Thyroid gland (tissue), 4 donors: ENCODE results near the gene DNAJB9. TPM values are rescaled to one million over a fixed set of nuclear protein-coding genes. Genes with fewer than 3 reads are reported as not detected.

Experiments
- DNase-seq, 2 donors: peaks; one replicate each; pipeline ENCODE4 v3.0.0-alpha.2; 2019
- H3K27ac ChIP-seq, 3 donors: fragments of 200-600 bp; sonication (generic); 1 replicate in 2 of 3; 2 replicates in 1 of 3; pipeline ENCODE4 v1.5.1; 2016 to 2019; ENCODE audit warnings: mild to moderate bottlenecking in 1 of 3, moderate library complexity in 1 of 3
- H3K27me3 ChIP-seq: fragments of 200-600 bp; sonication (generic); one replicate; pipeline ENCODE4 v1.5.1; 2019
- H3K36me3 ChIP-seq, 2 donors: fragments of 200-600 bp; sonication (generic); one replicate each; pipeline ENCODE4 v1.5.1; 2016 to 2019
- H3K4me1 ChIP-seq, 2 donors: fragments of 200-600 bp; sonication (generic); one replicate each; pipeline ENCODE4 v1.5.1; 2017 to 2019
- H3K4me3 ChIP-seq, 3 donors: fragments of 200-600 bp; sonication (generic); replicated peaks in 1 of 3; 1 replicate in 2 of 3; 2 replicates in 1 of 3; pipeline ENCODE4 v1.5.1; 2016; ENCODE audit warnings: mild to moderate bottlenecking in 1 of 3
- H3K9me3 ChIP-seq: fragments of 200-600 bp; sonication (generic); one replicate; pipeline ENCODE4 v1.5.1; 2017
- POLR2A ChIP-seq, 2 donors: fragments of 450-650 bp; IDR thresholded peaks; one replicate each; pipeline ENCODE4 v1.6.1; 2017; ENCODE audit warnings: antibody characterized with exemption in 2 of 2, mild to moderate bottlenecking in 2 of 2, moderate library complexity in 1 of 2
- WGBS, 2 donors: methylation state at CpG; one replicate each; pipeline ENCODE4 v1.1.5; 2017; 5-methylcytosine and 5-hydroxymethylcytosine counted together
- intact Hi-C: fragments of 100-400 bp; cut with DNase I; formaldehyde crosslinking; loops from one replicate; pipeline ENCODE4 v1.15.1; 2023
- total RNA-seq, 4 donors: library from RNA; depleted of rRNA; stranded (reverse); fragments of >200 nt; gene quantifications; one replicate each; pipeline ENCODE4 v1.2.3, GENCODE V29; 2016
- TF ChIP-seq, protein P1 (sequence below), 6 experiments: fragments of 200-600 bp in 3 of 6; fragments of 450-650 bp in 3 of 6; sonication (generic) in 3 of 6; IDR thresholded peaks; one replicate each; pipeline ENCODE4 v1.5.1; 2016 to 2019; ENCODE audit warnings: antibody characterized with exemption in 6 of 6, mild to moderate bottlenecking in 2 of 6, inconsistent platforms in 1 of 6, moderate library complexity in 1 of 6

Gene DNAJB9
- total RNA-seq, 4 donors from 2014 or later = 68.4 to 105 (median 92.0) TPM

DNA sequence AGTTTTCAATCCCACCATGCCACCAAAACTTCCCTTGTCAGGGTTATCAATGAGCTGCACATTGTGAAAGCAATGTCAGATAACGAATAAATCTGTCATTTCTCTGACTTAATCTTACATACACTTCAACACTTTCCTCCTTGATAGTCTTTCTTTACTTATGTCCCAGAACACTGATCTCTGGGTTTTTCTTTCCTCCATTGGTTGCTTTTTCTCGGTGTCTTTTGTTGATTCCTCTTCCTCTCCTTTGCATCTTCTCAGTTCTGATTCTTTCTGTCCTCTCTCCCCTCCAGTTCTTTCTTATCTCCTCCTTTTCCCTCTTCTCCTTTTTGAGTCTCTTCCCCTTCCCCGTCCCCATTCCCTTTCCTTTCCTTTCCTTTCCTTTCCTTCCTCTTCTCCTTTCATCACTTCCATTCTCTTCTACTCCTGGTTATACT, 16.6 kb downstream of the DNAJB9 start:
- H3K4me1 ChIP-seq = no peaks in the 10 kb centered on the region
- H3K27ac ChIP-seq = no peak overlapping the region
- no peak overlapping the region for H3K4me3 ChIP-seq
- H3K9me3 ChIP-seq = no peaks in the 10 kb centered on the region
- DNase-seq = no peak
- no peaks in the 10 kb centered on the region for H3K27me3 ChIP-seq
- TF ChIP-seq POLR2A (IDR thresholded peaks at IDR 0.05) = no peak
- TF ChIP-seq, protein P1, sequence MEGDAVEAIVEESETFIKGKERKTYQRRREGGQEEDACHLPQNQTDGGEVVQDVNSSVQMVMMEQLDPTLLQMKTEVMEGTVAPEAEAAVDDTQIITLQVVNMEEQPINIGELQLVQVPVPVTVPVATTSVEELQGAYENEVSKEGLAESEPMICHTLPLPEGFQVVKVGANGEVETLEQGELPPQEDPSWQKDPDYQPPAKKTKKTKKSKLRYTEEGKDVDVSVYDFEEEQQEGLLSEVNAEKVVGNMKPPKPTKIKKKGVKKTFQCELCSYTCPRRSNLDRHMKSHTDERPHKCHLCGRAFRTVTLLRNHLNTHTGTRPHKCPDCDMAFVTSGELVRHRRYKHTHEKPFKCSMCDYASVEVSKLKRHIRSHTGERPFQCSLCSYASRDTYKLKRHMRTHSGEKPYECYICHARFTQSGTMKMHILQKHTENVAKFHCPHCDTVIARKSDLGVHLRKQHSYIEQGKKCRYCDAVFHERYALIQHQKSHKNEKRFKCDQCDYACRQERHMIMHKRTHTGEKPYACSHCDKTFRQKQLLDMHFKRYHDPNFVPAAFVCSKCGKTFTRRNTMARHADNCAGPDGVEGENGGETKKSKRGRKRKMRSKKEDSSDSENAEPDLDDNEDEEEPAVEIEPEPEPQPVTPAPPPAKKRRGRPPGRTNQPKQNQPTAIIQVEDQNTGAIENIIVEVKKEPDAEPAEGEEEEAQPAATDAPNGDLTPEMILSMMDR (IDR thresholded peaks at IDR 0.05) = no peak
- intact Hi-C loops = no loop called here
- no peaks in the 10 kb centered on the region for H3K36me3 ChIP-seq
- WGBS, 2 donors = 60 to 74% methylated on average over 2 to 3 of the region's 3 CpGs

DNA sequence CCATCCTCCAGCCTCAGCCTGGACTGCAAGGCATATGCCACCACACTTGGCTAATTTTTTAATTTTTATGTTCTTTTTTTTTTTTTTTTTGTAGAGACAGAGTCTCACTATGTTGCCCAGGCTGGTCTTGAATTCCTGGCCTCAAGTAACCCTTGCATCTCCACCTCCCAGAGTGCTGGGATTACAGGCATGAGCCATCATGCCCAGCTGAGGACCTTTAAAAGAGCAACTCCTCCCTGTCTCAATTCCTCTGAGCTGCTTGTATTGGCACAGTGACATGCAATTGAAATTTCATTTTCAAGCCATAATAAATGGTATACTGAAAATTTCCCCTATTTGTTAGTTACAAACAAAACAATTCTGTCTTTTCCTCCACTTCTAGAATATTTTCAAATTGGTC, 19.5 kb downstream of the DNAJB9 start:
- intact Hi-C loops = no loop called here
- no peak for TF ChIP-seq POLR2A (IDR thresholded peaks at IDR 0.05)
- TF ChIP-seq, protein P1 (IDR thresholded peaks at IDR 0.05) = no peak

DNA sequence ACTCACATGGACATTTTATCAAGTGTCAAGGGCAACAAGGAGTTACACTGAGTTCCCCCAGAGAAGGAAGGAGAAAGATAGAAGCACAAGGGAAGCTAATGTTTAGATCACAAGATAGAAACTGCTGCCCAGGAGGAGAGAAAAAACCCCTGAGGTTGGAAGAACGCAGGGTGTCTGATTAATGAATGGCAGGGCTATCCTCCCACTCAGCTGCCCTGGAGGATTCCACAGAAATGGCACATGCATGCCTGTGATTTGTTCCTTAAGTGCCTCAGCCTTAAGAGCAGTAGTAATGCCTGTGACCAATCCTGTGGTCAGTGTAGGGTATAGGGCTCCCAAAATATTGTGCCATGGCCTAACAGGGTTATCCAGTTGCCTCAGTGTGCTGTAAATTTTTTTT, 20.2 kb downstream of the DNAJB9 start:
- DNase-seq = no peak
- TF ChIP-seq, protein P1 (IDR thresholded peaks at IDR 0.05) = no peak
- TF ChIP-seq POLR2A (IDR thresholded peaks at IDR 0.05) = no peak
- intact Hi-C loops = no loop called here
- Histone ChIP-seq H3K4me3 (no peak overlapping the region), H3K9me3 (no peaks in the 10 kb centered on the region), H3K4me1 (no peaks in the 10 kb centered on the region), H3K27me3 (no peaks in the 10 kb centered on the region), H3K36me3 (no peaks in the 10 kb centered on the region), H3K27ac (no peak overlapping the region)
- WGBS, 2 donors = 50 to 78% methylated on average over 1 of the region's 1 CpG

More for the DNA sequence above, 19.5 kb downstream of the DNAJB9 start:
- Histone ChIP-seq H3K36me3 (no peaks in the 10 kb centered on the region), H3K4me1 (no peaks in the 10 kb centered on the region), H3K4me3 (no peak overlapping the region), H3K27me3 (no peaks in the 10 kb centered on the region), H3K27ac (no peak overlapping the region), H3K9me3 (no peaks in the 10 kb centered on the region)
- DNase-seq = no peak

DNA sequence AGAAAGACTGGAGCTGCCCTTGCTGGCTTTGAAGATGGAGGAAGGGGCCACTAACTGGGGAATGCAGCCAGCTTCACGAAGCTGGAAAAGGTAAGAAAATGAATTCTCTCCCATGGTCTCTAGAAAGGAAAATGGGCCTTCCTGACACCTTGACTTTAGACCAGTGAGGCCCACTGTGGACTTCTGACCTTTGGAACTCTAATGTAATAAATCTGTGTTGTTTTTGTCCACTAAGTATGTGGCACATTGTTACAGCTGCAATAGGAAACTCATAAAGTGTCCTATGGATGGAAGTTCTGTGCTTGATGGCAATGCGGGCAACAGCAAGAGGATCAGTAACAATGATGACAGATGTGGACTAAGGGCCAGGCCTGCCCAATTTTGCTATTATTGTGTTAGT, 20.9 kb downstream of the DNAJB9 start:
- no peak for DNase-seq
- Histone ChIP-seq H3K9me3 (no peaks in the 10 kb centered on the region), H3K4me1 (no peaks in the 10 kb centered on the region), H3K27ac (no peak overlapping the region), H3K27me3 (no peaks in the 10 kb centered on the region), H3K4me3 (no peak overlapping the region), H3K36me3 (no peaks in the 10 kb centered on the region)
- TF ChIP-seq POLR2A (IDR thresholded peaks at IDR 0.05) = no peak
- TF ChIP-seq, protein P1 (IDR thresholded peaks at IDR 0.05) = no peak
- 84 to 88% methylated on average over 2 of the region's 2 CpGs for WGBS, 2 donors
- intact Hi-C loops = no loop called here

DNA sequence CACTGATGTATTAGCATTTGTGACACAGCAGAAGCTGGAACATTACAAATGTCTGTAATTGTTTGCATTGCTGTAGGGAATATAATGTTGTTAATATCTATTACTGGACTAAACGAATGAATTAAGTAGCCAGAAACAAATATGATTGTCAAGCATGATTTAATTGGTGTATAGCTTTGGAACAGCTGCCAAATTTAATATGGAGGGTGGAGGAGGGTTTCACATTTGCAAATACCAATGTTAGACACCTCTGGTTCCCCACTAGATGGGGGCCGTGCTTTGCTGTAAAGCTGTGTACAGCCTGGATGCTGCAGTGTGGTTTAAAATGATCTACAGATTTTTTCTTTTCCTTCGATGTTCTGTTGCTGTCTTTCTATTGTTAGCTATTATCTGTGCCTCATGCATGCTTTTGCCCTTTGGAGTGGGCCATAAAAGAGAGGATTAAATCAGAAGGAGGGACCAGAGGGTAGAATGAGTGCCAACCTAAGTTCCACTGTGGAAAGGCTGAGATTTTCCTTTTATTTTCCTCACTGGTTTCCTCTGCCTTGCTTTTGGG, 23.1 kb downstream of the DNAJB9 start:
- H3K36me3 ChIP-seq = no peaks in the 10 kb centered on the region
- WGBS, 2 donors = 43 to 52% methylated on average over 3 of the region's 3 CpGs
- H3K4me3 ChIP-seq = no peak overlapping the region
- intact Hi-C loops = no loop called here
- TF ChIP-seq POLR2A (IDR thresholded peaks at IDR 0.05) = no peak
- TF ChIP-seq, protein P1 (IDR thresholded peaks at IDR 0.05) = no peak
- no peak for DNase-seq
- H3K9me3 ChIP-seq = no peaks in the 10 kb centered on the region
- H3K27ac ChIP-seq = no peak overlapping the region
- no peaks in the 10 kb centered on the region for H3K4me1 ChIP-seq
- H3K27me3 ChIP-seq = no peaks in the 10 kb centered on the region
